ENCODE data around the gene FAM227B. TPM values are rescaled to one million over a fixed set of nuclear protein-coding genes. Genes with fewer than 3 reads are reported as not detected.

FAM227B gene
- total RNA-seq, 1 donor from 2014 or later = 3.2 TPM

DNA sequence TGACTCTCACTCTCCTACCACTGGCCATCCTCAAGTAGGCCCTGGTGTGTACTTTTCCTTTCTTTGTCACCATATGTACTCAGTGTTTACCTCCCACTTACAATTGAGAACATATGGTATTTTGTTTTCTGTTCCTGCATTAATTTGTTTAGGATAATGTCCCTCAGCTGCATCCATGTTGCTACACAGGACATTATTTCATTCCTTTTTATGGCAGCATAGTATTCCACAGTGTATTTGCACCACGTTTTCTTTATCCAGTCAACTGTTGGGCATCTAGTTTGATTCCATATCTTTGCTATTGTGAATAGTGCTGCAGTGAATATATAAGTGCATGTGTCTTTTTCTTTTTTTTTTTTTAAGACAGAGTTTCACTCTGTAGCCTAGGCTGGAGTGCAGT lies 324.4 kb downstream of the FAM227B start:
- TF ChIP-seq, protein P1, sequence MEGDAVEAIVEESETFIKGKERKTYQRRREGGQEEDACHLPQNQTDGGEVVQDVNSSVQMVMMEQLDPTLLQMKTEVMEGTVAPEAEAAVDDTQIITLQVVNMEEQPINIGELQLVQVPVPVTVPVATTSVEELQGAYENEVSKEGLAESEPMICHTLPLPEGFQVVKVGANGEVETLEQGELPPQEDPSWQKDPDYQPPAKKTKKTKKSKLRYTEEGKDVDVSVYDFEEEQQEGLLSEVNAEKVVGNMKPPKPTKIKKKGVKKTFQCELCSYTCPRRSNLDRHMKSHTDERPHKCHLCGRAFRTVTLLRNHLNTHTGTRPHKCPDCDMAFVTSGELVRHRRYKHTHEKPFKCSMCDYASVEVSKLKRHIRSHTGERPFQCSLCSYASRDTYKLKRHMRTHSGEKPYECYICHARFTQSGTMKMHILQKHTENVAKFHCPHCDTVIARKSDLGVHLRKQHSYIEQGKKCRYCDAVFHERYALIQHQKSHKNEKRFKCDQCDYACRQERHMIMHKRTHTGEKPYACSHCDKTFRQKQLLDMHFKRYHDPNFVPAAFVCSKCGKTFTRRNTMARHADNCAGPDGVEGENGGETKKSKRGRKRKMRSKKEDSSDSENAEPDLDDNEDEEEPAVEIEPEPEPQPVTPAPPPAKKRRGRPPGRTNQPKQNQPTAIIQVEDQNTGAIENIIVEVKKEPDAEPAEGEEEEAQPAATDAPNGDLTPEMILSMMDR (conservative IDR thresholded peaks at IDR 0.05; ENCODE audit: low read depth, low read length) = no peak
- no peak for DNase-seq (ENCODE audit: low read depth)
- no peak overlapping the region for H3K4me3 ChIP-seq (ENCODE audit: low read depth, low read length)

DNA sequence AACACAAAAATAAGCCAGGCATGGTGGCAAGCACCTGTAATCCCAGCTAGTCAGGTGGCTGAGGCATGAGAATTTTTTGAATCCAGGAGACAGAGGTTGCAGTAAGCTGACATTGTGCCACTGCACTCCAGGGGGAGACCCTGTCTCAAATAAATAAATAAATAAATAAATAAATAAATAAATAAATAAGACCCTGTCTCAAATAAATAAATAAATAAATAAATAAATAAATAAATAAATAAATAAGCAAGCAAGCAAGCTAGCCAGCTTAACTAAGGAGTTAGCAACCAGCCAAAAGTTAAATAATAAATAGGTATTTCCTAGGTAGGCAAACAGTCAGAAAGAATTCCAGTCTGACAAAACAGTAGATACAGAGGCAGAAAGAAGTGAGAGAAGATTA lies 326.7 kb downstream of the FAM227B start:
- no peak overlapping the region for H3K4me3 ChIP-seq (ENCODE audit: low read depth, low read length)
- TF ChIP-seq, protein P1 (conservative IDR thresholded peaks at IDR 0.05; ENCODE audit: low read depth, low read length) = no peak
- DNase-seq (ENCODE audit: low read depth) = no peak

DNA sequence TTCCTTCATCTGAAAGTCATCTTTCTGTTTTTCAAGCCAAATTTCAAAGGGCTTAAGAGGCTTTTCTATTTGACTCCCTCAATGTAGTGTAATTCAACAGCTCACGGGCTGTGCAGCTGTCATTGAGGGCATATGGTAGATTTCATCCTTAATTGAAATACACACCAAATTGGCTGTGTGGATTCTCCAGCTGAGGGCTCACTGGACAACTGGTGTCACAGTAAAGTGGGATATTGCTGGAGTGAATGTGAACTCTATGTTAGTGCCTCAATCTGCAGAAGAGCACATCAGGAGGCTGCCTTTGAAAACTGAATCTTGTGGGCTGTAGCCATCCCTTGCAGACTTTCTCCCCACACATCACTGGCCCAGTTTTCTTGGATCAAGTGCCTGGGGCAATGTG lies 330.4 kb downstream of the FAM227B start:
- no peak for DNase-seq (ENCODE audit: low read depth)
- no peak overlapping the region for H3K4me3 ChIP-seq (ENCODE audit: low read depth, low read length)
- TF ChIP-seq, protein P1 (conservative IDR thresholded peaks at IDR 0.05; ENCODE audit: low read depth, low read length) = no peak

DNA sequence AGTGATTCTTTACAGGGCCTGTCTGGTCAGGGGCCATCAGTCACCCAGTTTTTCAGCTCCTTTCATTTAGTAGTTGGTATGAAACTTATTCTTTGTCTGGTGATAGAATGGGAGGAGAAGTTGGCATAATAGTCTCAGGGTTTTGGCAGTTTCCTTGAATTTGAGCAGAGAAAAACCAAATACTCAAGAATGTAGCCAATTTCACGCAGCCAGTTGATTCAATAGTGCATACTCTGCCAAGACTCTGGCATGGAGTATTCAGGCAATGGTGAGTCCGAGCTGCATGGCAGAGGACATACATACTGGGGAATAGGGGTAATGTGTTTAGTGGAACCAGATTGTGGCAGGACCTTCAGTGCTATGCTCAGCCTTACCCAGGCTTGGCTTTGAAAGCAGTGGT lies 332.2 kb downstream of the FAM227B start:
- TF ChIP-seq, protein P1 (conservative IDR thresholded peaks at IDR 0.05; ENCODE audit: low read depth, low read length) = no peak
- no peak overlapping the region for H3K4me3 ChIP-seq (ENCODE audit: low read depth, low read length)
- no peak for DNase-seq (ENCODE audit: low read depth)

DNA sequence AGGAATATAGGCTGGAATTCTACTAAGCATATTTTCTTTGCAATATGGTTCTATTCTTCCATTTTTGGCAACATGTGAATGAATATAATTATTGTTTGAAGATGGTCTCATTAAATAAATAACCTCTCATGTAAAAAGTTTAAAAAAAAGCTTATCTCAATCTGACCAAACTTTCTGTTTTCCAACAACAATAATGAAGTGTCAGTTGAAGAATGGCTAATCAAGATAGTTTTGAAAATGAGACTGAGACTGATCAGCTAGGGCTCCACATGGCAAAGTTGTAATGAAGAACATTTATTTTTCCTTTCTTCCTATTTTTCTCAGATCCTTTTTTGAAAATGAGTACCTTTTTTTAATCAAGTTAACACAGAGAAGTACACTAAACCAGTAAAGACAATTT lies 333.1 kb downstream of the FAM227B start:
- no peak overlapping the region for H3K4me3 ChIP-seq (ENCODE audit: low read depth, low read length)
- TF ChIP-seq, protein P1 (conservative IDR thresholded peaks at IDR 0.05; ENCODE audit: low read depth, low read length) = no peak
- DNase-seq (ENCODE audit: low read depth) = no peak

DNA sequence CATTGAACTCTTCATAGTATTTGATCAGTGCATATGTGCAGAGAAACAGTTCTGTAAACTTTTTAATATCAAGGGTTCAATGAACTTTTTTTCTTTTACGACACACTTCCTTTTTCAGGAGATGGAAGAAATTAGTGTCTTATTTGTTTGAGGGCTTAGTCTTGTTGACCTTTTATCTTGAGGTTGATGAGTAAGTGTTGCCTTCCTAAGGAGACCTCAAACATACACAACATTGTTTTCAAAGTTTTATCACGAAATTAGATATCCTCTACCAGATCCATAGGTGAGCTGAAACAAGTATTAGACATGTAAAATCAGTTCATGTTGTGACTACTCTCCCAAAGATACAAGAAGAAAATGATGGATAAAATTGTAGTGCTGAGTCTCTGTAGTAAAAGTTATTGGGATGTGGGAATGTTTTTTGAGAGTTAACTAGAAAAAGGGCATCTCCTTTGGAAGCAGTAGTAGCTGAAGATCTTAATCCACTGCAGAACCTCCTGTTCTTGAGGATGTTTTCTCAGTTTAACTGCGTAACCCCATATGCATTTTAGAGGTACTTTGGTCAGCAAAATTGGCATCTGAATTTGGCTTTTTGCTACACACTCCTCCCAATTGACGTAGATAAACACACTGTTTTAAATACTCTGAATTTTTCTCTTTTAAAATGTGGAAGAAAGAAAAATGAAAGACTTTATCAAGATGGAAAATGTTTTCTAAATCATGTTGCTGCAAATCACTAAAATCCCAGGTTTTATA lies 333.8 kb downstream of the FAM227B start:
- H3K4me3 ChIP-seq (ENCODE audit: low read depth, low read length) = no peak overlapping the region
- DNase-seq (ENCODE audit: low read depth) = no peak
- TF ChIP-seq, protein P1 (conservative IDR thresholded peaks at IDR 0.05; ENCODE audit: low read depth, low read length) = no peak

DNA sequence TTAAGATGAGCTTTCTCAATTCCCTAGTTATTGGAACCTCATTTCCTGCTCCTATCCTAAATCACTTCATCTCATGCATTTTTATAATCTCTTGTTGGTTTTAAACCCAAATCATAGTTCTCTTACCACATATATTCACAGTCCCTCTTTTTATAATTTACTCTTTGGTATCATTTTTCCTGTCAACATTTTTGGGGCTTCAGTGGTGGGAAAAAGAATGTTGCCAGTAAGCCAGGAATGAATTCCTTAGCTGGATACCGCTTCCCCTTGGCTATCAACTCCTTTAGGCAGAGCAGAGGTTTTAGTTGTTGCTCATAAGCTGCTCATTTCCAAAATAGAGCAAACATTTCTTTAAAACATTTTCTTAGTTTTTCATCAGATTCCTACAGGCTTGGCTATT lies 338.3 kb downstream of the FAM227B start:
- DNase-seq (ENCODE audit: low read depth) = no peak
- TF ChIP-seq, protein P1 (conservative IDR thresholded peaks at IDR 0.05; ENCODE audit: low read depth, low read length) = no peak
- no peak overlapping the region for H3K4me3 ChIP-seq (ENCODE audit: low read depth, low read length)

All from epithelial cell of proximal tubule (primary cell).